C4-2B (cell line): Measurements from ENCODE around the gene GLCCI1.

Experiments used
- ZFX ChIP-seq: fragments of 450-650 bp; IDR thresholded peaks from 2 replicates; pipeline ENCODE4 v1.6.1; 2017
- TF ChIP-seq, protein P1 (sequence below): fragments of 450-650 bp; conservative IDR thresholded peaks from 2 replicates; pipeline ENCODE4 v1.5.1; 2017; ENCODE audit warnings: mild to moderate bottlenecking

DNA sequence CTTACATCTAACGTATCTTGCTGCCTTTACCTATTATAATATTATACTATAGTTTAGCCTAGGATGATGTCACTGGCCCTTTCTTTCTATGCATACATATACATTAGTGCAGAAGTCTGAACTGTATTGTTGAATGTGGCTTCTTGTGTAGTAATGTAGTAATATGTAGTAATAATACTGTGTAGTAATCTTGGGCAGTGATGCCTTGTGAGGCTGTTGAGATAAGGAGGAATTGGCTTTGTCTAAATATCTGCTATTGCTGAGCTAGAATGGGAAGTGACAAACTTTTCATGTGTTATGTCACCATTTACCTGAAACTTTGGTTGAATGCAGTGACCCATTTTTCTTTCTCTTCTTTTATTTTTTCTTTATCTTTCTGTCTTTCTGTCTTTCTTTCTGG, 11.0 kb downstream of the GLCCI1 start:
- TF ChIP-seq, protein P1, sequence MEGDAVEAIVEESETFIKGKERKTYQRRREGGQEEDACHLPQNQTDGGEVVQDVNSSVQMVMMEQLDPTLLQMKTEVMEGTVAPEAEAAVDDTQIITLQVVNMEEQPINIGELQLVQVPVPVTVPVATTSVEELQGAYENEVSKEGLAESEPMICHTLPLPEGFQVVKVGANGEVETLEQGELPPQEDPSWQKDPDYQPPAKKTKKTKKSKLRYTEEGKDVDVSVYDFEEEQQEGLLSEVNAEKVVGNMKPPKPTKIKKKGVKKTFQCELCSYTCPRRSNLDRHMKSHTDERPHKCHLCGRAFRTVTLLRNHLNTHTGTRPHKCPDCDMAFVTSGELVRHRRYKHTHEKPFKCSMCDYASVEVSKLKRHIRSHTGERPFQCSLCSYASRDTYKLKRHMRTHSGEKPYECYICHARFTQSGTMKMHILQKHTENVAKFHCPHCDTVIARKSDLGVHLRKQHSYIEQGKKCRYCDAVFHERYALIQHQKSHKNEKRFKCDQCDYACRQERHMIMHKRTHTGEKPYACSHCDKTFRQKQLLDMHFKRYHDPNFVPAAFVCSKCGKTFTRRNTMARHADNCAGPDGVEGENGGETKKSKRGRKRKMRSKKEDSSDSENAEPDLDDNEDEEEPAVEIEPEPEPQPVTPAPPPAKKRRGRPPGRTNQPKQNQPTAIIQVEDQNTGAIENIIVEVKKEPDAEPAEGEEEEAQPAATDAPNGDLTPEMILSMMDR = no peak
- TF ChIP-seq ZFX = no peak
